Esophagus (tissue), 2 donors: ENCODE measurements around the gene SLIT1. TPM values are rescaled to one million over a fixed set of nuclear protein-coding genes. Genes with fewer than 3 reads are reported as not detected.

Experiments used
- H3K27ac ChIP-seq, 2 donors: one replicate each; pipeline ENCODE4 v1.5.1; 2013; ENCODE audit warnings: low read depth in 2 of 2, mild to moderate bottlenecking in 2 of 2, inconsistent platforms in 1 of 2, low read length in 1 of 2, moderate library complexity in 1 of 2
- H3K27me3 ChIP-seq, 2 donors: one replicate each; pipeline ENCODE4 v1.6.1; 2013; ENCODE audit warnings: low read length in 2 of 2, control low read depth in 1 of 2, mild to moderate bottlenecking in 1 of 2; ENCODE audit not compliant: insufficient read depth in 2 of 2, control insufficient read depth in 1 of 2
- H3K36me3 ChIP-seq, 2 donors: one replicate each; pipeline ENCODE4 v1.6.1; 2013; ENCODE audit warnings: low read length in 1 of 2; ENCODE audit not compliant: control insufficient read depth in 2 of 2, insufficient read depth in 2 of 2
- H3K4me1 ChIP-seq, 2 donors: one replicate each; pipeline ENCODE4 v1.6.1; 2013; ENCODE audit warnings: low read length in 1 of 2; ENCODE audit not compliant: control insufficient read depth in 2 of 2, insufficient read depth in 2 of 2
- H3K4me3 ChIP-seq, 2 donors: one replicate each; pipeline ENCODE4 v1.5.1; 2013; ENCODE audit warnings: low read length in 2 of 2, mild to moderate bottlenecking in 2 of 2, low read depth in 1 of 2, moderate library complexity in 1 of 2
- H3K9me3 ChIP-seq, 2 donors: one replicate each; pipeline ENCODE4 v1.6.1; 2013; ENCODE audit warnings: mild to moderate bottlenecking in 2 of 2, low read depth in 1 of 2, low read length in 1 of 2, moderate library complexity in 1 of 2; ENCODE audit not compliant: control insufficient read depth in 2 of 2, insufficient read depth in 1 of 2
- WGBS, 2 donors: extraction: QIAGEN DNeasy Blood & Tissue Kit; methylation state at CpG; one replicate each; pipeline ENCODE4 v1.1.7; 2013; 5-methylcytosine and 5-hydroxymethylcytosine counted together
- polyA plus RNA-seq, 2 donors: library from polyadenylated mRNA; stranded (reverse); fragments of 200-250 nt; gene quantifications; one replicate each; pipeline ENCODE4 v1.2.3, GENCODE V29; 2013
- donor health status: healthy with polysubstance abuse.
- donor health status: Bipolar disorder and iron deficiency.

SLIT1 gene
- polyA plus RNA-seq, 2 donors: 0.02 TPM

GRCh38 chr10:96988426-96988825, 197.3 kb downstream of the SLIT1 start:
- Histone ChIP-seq H3K9me3 (no peaks in the 10 kb centered on the region), H3K4me3 (no peak overlapping the region), H3K27me3 (no peaks in the 10 kb centered on the region), H3K27ac (no peak overlapping the region), H3K4me1 (peaks cover 0 to 3% of the 10 kb centered on the region in 2 donors), H3K36me3 (no peaks in the 10 kb centered on the region)
- 71 to 85% methylated on average over 4 of the region's 4 CpGs for whole genome bisulfite sequencing, 2 donors

GRCh38 chr10:96987842-96988175, 197.9 kb downstream of the SLIT1 start:
- Histone ChIP-seq H3K4me1 (peaks cover 0 to 3% of the 10 kb centered on the region in 2 donors), H3K27ac (no peak overlapping the region), H3K9me3 (no peaks in the 10 kb centered on the region), H3K4me3 (no peak overlapping the region), H3K36me3 (no peaks in the 10 kb centered on the region), H3K27me3 (no peaks in the 10 kb centered on the region)
- WGBS, 2 donors: 88 to 94% methylated on average over 3 of the region's 3 CpGs

GRCh38 chr10:96987141-96987841, 198.5 kb downstream of the SLIT1 start:
- peaks cover 0 to 3% of the 10 kb centered on the region in 2 donors for H3K4me1 ChIP-seq
- no peak overlapping the region for H3K4me3 ChIP-seq
- no peaks in the 10 kb centered on the region for H3K27me3 ChIP-seq
- H3K27ac ChIP-seq: no peak overlapping the region
- H3K9me3 ChIP-seq: no peaks in the 10 kb centered on the region
- peaks cover 0 to 2% of the 10 kb centered on the region in 2 donors for H3K36me3 ChIP-seq
- WGBS, 2 donors: 53 to 67% methylated on average over 2 of the region's 2 CpGs

GRCh38 chr10:96986200-96986856, 199.4 kb downstream of the SLIT1 start:
- WGBS, 2 donors: 70 to 85% methylated on average over 6 of the region's 6 CpGs
- peak overlapping the region in 1 of 2 donors; percentile 3 for H3K27ac ChIP-seq
- no peaks in the 10 kb centered on the region for H3K4me1 ChIP-seq
- no peak overlapping the region for H3K4me3 ChIP-seq
- H3K27me3 ChIP-seq: no peaks in the 10 kb centered on the region
- no peaks in the 10 kb centered on the region for H3K9me3 ChIP-seq
- peaks cover 3 to 10% of the 10 kb centered on the region in 2 donors for H3K36me3 ChIP-seq

- WGBS, 2 donors: 79 to 80% methylated on average over 14 of the region's 14 CpGs
- Histone ChIP-seq H3K27ac (no peak overlapping the region), H3K9me3 (no peaks in the 10 kb centered on the region), H3K36me3 (peaks cover 4 to 13% of the 10 kb centered on the region in 2 donors), H3K27me3 (no peaks in the 10 kb centered on the region), H3K4me3 (no peak overlapping the region), H3K4me1 (no peaks in the 10 kb centered on the region)
Observed at GRCh38 chr10:96984541-96985131, 201.1 kb downstream of the SLIT1 start.

- Histone ChIP-seq H3K4me3 (no peak overlapping the region), H3K9me3 (no peaks in the 10 kb centered on the region)
- 94 to 95% methylated on average over 12 of the region's 12 CpGs for WGBS, 2 donors
Observed at GRCh38 chr10:96982149-96982930, 203.4 kb downstream of the SLIT1 start.

GRCh38 chr10:96978621-96979154, 207.1 kb downstream of the SLIT1 start:
- Histone ChIP-seq H3K27ac (no peak overlapping the region), H3K36me3 (peaks cover 4 to 13% of the 10 kb centered on the region in 2 donors), H3K4me1 (no peaks in the 10 kb centered on the region), H3K4me3 (no peak overlapping the region), H3K27me3 (no peaks in the 10 kb centered on the region), H3K9me3 (no peaks in the 10 kb centered on the region)
- whole genome bisulfite sequencing, 2 donors: 78 to 80% methylated on average over 3 of the region's 3 CpGs

More at GRCh38 chr10:96982149-96982930, 203.4 kb downstream of the SLIT1 start:
- H3K27me3 ChIP-seq: no peaks in the 10 kb centered on the region
- H3K36me3 ChIP-seq: peaks cover 4 to 13% of the 10 kb centered on the region in 2 donors
- no peaks in the 10 kb centered on the region for H3K4me1 ChIP-seq
- no peak overlapping the region for H3K27ac ChIP-seq

- no peaks in the 10 kb centered on the region for H3K27me3 ChIP-seq
- no peaks in the 10 kb centered on the region for H3K4me1 ChIP-seq
- no peak overlapping the region for H3K27ac ChIP-seq
- H3K36me3 ChIP-seq: no peaks in the 10 kb centered on the region
- H3K4me3 ChIP-seq: no peak overlapping the region
- H3K9me3 ChIP-seq: no peaks in the 10 kb centered on the region
- WGBS, 2 donors: 85 to 96% methylated on average over 2 of the region's 2 CpGs
Observed at GRCh38 chr10:96975136-96975535, 210.6 kb downstream of the SLIT1 start.
